ENCODE measurements around the gene MRPS23. TPM values are rescaled to one million over a fixed set of nuclear protein-coding genes. Genes with fewer than 3 reads are reported as not detected.

The MRPS23 gene
- total and polyA plus RNA-seq, 2 of the 8 experiments (the other 6 are each of a cell fraction or from before 2014, with no cell fraction given), result 38.6 to 60.4 TPM

DNA sequence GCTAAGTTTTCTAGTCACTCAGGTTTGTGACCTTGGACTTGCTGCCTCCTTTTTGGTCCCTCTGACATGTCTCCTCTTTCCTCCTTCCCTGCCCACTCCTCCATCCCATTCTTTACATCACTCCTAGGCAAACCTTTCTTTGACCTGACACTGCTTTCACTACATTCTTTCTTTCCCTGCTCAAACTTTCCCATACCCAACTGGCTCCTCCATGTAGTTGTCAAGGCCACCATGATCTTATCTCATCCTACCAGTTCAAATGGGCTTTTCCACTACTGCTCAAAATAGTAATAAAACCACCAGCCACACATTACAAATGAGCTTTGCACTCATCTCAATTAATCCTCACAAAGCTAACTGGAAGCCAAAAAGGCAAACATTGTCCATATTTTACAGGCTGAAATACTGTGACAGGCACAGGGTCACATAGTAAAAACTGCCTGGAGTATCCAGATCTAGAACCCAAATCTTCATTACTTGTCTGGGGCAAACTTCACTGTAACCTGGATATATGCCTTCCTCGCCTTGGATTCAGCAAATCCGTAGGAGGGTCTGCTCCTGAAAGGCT is 14.4 kb downstream of the MRPS23 start:
- Histone ChIP-seq H3K9ac (replicated peaks in 1 of 4; ENCODE audit: extremely low read depth in 1 of 4, low read depth in 3 of 4, low read length in 3 of 4) (no peak overlapping the region), H3K36me3 (ENCODE audit: control insufficient read depth in 2 of 4, insufficient read depth in 4 of 4, low read length in 3 of 4) (peaks cover 5 to 20% (median 16%) of the 10 kb centered on the region in 4 experiments; a peak in 7 of 8 replicates), H2AFZ (ENCODE audit: low read length) (no peak overlapping the region), H4K8ac (ENCODE audit: extremely low read depth, insufficient read depth, low read length) (no peak overlapping the region), H3K4me3 (ENCODE audit: extremely low read depth in 1 of 4, insufficient read depth in 2 of 4, low read depth in 3 of 4, low read length in 4 of 4) (no peak overlapping the region), H3K4me2 (ENCODE audit: insufficient read depth in 1 of 2, low read depth in 2 of 2, low read length in 2 of 2) (no peak overlapping the region), H3K56ac (replicated peaks; ENCODE audit: insufficient read length, low read depth, low read length) (no peak overlapping the region), H3K79me2 (ENCODE audit: control insufficient read depth in 1 of 2, insufficient read depth in 2 of 2, low read length in 2 of 2) (no peaks in the 10 kb centered on the region), H2AK5ac (ENCODE audit: low read depth, low read length) (no peak overlapping the region), H4K91ac (replicated peaks; ENCODE audit: insufficient read length, low read length) (no peak overlapping the region), H3K23me2 (ENCODE audit: low read depth, low read length) (peaks cover 6% of the 10 kb centered on the region), H3K9me3 (ENCODE audit: insufficient read depth in 2 of 2, low read depth in 1 of 2, low read length in 1 of 2) (no peaks in the 10 kb centered on the region), H3K27ac (ENCODE audit: low read depth, low read length) (no peak overlapping the region), H4K20me1 (replicated peaks in 1 of 2; ENCODE audit: control insufficient read depth in 1 of 2, insufficient read depth in 2 of 2, low read length in 2 of 2) (peaks cover 0 to 5% of the 10 kb centered on the region in 2 experiments), H2BK15ac (ENCODE audit: low read length) (no peak overlapping the region), H2BK12ac (ENCODE audit: low read depth, low read length) (no peak overlapping the region), H4K5ac (ENCODE audit: insufficient read length, low read depth, low read length) (no peak overlapping the region), H2BK20ac (ENCODE audit: low read length) (no peak overlapping the region), H3K4me1 (replicated peaks in 1 of 4; ENCODE audit: control insufficient read depth in 3 of 4, insufficient read depth in 4 of 4, low read length in 3 of 4) (peaks cover 5 to 14% (median 7%) of the 10 kb centered on the region in 4 experiments), H2BK120ac (replicated peaks; ENCODE audit: low read depth, low read length) (no peak overlapping the region), H3K4ac (replicated peaks; ENCODE audit: insufficient read length, low read depth, low read length) (no peak overlapping the region), H3K23ac (ENCODE audit: insufficient read length) (no peak overlapping the region), H3K18ac (ENCODE audit: extremely low read depth, low read length) (no peak overlapping the region), H3K79me1 (ENCODE audit: low read depth, low read length) (no peaks in the 10 kb centered on the region), H3K14ac (ENCODE audit: insufficient read length) (no peak overlapping the region), H2BK5ac (ENCODE audit: low read depth, low read length) (no peak overlapping the region), H3K27me3 (replicated peaks in 1 of 4; ENCODE audit: control insufficient read depth in 3 of 4, extremely low read depth in 1 of 4, insufficient read depth in 3 of 4, low read length in 3 of 4) (no peaks in the 10 kb centered on the region)
- DNase-seq (ENCODE audit: low read depth in 1 of 2, low spot score in 2 of 2) (no peak), FAIRE-seq (no peak)
- TF ChIP-seq BACH1 (IDR thresholded peaks at IDR 0.05; ENCODE audit: low read length) (no peak), SIRT6 (IDR thresholded peaks at IDR 0.05; ENCODE audit: low read length) (no peak), ATF2 (IDR thresholded peaks at IDR 0.05; ENCODE audit: low read length) (no peak), CTCF (IDR thresholded peaks at IDR 0.05; ENCODE audit: control extremely low read depth in 1 of 3, insufficient read depth in 1 of 3, low read depth in 1 of 3, low read length in 3 of 3) (no peak), ASH2L (IDR thresholded peaks at IDR 0.05; ENCODE audit: low read length) (no peak)
- WGBS, 2 experiments (ENCODE audit: extremely low coverage in 1 of 2, insufficient coverage in 1 of 2, insufficient read length in 1 of 2, insufficient replicate concordance in 2 of 2, low coverage in 1 of 2, low lambda C conversion rate in 2 of 2, missing lambda C conversion rate in 1 of 2), result 84% methylated on average over 2 of the region's 2 CpGs; no CpG with 5 or more reads in 1 of the 2 experiments
- ChIA-PET CTCF (ENCODE audit: partially characterized antibody) (interaction anchor here (0.9 to 5.6 kb wide), 10 partner anchors 9 to 279 kb away, joined by 3 to 49 read pairs (median 10); partner anchors contain the start of gene MRPS23), POLR2A (ENCODE audit: partially characterized antibody) (interaction anchor here (1.1 to 2.2 kb wide), 6 partner anchors 12 to 284 kb away, joined by 3 to 6 read pairs (median 3); no protein-coding TSS in a partner anchor)
